GM12891 (cell line): Measurements from ENCODE around the gene POP5.
"Not testable (repeated sequence)": the region's sequence is repeated elsewhere in the genome, so short reads cannot be mapped to it uniquely, and the experiment has no call there.

Experiments used
- POLR2A ChIP-seq: IDR thresholded peaks from 2 replicates; pipeline ENCODE4 v1.6.1; 2011; ENCODE audit warnings: low read depth, low read length, control low read depth
- POLR2AphosphoS5 ChIP-seq: IDR thresholded peaks from 2 replicates; pipeline ENCODE4 v1.6.1; 2011; ENCODE audit warnings: low read depth, low read length, control low read depth

- TF ChIP-seq POLR2AphosphoS5, POLR2A: not testable (repeated sequence)
Measured at GRCh38 chr12:120617767-120618166, 36.6 kb upstream of the POP5 start.
